Activated CD4-positive, alpha-beta T cell treated with anti-CD3 and anti-CD28 coated beads, Interleukin-10, Interleukin-2, amounts not matched to agents 100 ng/mL and 50 ng/mL, durations not matched to agents 16 hours and 8 hours (primary cell): Measurements from ENCODE around the gene PCBP3.
"Not testable (repeated sequence)": the region's sequence is repeated elsewhere in the genome, so short reads cannot be mapped to it uniquely, and the experiment has no call there.

Experiments
- DNase-seq: peaks from one replicate; pipeline ENCODE4 v3.0.0-alpha.2; 2020

Gene PCBP3

GRCh38 chr21:45643021-45643980 is at the start of gene PCBP3:
PCBP3 (plus strand) TSS chr21:45643725; CDS start chr21:45850086, 206,361 bp downstream.
- peak; percentile 96 for DNase-seq

- DNase-seq, result no peak
Observed at GRCh38 chr21:45594721-45595489, 48.6 kb upstream of the PCBP3 start.

GRCh38 chr21:45595574-45596295 is 47.8 kb upstream of the PCBP3 start:
- no peak for DNase-seq

DNA sequence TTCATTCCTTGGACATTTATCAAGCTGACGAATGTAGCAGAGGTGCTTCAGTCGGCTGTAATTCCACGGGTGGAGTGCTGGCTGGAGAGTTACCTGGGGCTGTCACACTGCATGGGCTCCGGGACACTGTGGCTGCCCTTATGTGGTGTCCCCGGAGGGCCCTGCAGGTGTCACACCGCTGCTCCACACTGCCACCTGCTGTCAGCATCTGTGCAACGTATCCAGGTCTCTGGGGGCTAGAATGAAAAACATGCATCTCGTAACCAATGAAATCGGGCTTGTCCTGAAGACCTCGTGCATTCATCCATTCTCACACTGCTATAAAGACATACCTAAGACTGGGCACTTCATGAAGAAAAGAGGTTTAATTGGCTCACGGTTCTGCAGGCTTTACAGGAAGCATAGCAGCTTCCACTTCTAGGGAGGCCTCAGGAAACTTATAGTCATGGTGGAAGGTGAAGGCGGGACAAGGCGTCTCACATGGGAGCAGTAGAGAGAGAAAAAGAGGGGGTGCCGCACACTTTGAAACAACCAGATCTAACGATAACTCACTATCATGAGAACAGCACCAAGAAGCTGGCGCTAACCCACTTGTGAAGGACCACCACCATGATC is 46.7 kb upstream of the PCBP3 start:
- DNase-seq, result peak; percentile 85

GRCh38 chr21:45598109-45598508 is 45.4 kb upstream of the PCBP3 start:
- DNase-seq, result no peak

GRCh38 chr21:45598666-45599065 is 44.9 kb upstream of the PCBP3 start:
- no peak for DNase-seq

DNA sequence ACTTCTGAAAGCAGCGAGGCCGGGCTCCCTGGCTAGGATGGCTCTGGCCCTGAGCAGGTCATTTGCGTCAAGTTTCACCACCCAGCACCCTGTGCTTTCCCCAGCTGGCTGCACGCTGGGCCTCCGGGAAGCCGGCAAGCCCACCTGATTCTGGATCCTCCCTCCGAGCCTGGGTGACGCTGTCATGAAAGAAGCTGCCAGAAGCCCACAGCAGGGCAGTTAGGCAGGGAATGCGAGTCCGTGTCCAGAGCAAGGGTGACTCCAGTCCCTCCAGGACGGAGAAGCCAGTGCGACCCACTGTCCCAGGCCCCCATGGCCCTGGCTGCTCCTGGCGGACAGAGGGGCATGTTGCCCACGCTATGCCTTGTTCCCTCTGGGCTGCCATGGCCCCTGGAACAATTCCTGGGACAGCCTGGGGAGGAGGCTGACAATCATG is 44.4 kb upstream of the PCBP3 start:
- DNase-seq, result no peak

DNA sequence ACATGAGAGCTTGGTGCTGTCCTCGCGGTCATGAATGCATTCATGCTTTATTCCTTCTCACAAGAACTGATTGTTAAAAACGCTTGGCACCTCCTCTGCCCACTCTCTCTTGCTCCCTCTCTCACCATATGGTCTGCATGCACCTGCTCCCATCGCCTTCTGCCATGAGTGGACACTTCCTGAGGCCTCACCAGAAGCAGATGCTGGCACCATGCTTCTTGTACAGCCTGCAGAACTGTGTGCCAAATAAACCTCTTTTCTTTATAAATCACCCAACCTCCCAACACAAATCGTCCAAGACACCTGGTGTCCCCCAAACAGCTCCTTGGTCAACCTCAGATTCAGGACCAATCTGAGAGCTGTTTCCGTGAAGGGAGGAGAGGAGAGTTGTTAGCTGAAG is 43.3 kb upstream of the PCBP3 start:
- DNase-seq, result no peak

- DNase-seq, result no peak
Observed at GRCh38 chr21:45601551-45601950, 42.0 kb upstream of the PCBP3 start.

- DNase-seq, result no peak
Observed at GRCh38 chr21:45602106-45602505, 41.4 kb upstream of the PCBP3 start.

DNA sequence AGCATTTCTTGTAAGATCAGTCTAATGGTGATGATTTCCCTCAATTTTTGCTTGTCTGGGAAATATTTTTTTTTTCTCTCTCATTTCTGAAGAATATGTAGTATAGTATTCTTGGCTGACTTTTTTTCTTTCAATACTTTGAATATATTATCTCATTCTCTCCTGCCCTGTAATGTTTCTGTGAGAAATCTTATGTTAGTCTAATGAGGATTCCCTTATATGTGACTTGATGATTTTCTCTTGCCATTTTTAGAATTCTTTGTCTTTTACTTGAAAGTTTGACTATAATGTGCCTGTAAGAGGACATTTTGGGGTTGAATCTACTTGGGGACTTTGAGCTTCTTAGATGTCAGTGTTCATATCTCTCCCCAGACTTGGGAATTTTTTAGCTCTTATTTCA is 40.0 kb upstream of the PCBP3 start:
- DNase-seq, result no peak

GRCh38 chr21:45604681-45605080 is 38.8 kb upstream of the PCBP3 start:
- DNase-seq, result not testable (repeated sequence)

GRCh38 chr21:45607021-45607908 is 36.3 kb upstream of the PCBP3 start:
- peak; percentile 49 for DNase-seq

DNA sequence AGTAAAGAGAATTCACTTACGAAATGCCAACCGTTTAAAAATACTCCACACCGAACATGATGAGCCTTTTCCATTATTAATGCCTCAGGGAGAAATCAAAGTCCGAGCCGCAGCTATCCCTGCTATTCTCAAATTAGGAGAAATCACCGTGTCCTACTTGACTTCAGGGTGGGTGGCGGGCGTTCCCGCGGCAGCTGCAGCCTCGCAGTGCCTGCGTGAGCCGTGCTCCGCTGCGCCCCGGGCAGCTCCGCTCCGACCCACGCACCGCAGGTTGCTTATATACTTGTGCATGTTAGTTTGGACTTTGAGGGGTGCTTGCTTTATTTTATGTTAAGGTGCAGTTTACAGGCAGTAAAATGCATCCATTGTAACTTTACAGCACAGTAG is 35.6 kb upstream of the PCBP3 start:
- no peak for DNase-seq

DNA sequence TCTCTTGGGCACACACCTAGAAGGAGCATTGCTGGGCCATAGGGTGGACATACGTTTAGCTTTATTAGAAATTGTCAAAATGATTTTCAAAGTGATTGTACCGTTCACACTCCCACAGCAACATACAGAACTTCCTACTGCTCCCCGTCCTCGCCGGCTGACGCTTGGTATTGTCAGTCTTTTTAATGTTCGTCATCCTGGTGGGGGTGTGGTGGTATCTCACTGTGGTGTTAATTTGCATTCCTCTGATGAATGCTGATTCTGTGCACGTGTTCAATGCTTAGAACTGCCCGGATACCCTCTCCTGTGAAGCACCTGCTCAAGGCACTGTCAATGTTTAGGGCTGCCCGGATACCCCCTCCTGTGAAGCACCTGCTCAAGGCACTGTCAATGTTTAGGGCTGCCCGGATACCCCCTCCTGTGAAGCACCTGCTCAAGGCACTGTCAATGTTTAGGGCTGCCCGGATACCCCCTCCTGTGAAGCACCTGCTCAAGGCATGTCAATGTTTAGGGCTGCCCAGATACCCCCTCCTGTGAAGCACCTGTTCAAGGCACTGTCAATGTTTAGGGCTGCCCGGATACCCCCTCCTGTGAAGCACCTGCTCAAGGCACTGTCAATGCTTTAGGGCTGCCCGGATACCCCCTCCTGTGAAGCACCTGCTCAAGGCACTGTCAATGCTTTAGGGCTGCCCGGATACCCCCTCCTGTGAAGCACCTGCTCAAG is 34.6 kb upstream of the PCBP3 start:
- DNase-seq, result not testable (repeated sequence)

DNA sequence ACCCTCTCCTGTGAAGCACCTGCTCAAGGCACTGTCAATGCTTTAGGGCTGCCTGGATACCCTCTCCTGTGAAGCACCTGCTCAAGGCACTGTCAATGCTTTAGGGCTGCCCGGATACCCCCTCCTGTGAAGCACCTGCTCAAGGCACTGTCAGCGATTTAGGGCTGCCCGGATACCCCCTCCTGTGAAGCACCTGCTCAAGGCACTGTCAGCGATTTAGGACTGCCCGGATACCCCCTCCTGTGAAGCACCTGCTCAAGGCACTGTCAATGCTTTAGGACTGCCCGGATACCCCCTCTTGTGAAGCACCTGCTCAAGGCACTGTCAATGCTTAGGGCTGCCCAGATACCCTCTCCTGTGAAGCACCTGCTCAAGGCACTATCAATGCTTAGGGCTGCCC is 33.9 kb upstream of the PCBP3 start:
- not testable (repeated sequence) for DNase-seq

DNA sequence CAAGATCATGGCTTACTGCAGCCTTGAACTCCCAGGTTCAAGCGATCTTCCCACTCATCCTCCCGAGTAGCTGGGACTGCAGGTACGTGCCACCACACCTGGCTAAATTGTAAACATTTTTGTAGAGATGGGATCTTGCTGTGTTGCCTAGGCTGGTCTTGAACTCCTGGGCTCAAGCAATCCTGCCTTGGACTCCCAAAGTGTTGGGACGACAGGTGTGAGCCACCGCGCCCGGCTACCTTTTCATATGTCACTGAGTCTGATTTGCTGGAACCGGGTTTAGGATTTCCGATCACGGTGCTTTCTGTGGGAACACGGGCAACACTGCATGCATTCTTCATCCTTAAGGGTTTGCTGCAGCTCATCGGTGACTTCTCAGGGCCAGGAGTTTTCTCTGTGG is 32.2 kb upstream of the PCBP3 start:
- no peak for DNase-seq

DNA sequence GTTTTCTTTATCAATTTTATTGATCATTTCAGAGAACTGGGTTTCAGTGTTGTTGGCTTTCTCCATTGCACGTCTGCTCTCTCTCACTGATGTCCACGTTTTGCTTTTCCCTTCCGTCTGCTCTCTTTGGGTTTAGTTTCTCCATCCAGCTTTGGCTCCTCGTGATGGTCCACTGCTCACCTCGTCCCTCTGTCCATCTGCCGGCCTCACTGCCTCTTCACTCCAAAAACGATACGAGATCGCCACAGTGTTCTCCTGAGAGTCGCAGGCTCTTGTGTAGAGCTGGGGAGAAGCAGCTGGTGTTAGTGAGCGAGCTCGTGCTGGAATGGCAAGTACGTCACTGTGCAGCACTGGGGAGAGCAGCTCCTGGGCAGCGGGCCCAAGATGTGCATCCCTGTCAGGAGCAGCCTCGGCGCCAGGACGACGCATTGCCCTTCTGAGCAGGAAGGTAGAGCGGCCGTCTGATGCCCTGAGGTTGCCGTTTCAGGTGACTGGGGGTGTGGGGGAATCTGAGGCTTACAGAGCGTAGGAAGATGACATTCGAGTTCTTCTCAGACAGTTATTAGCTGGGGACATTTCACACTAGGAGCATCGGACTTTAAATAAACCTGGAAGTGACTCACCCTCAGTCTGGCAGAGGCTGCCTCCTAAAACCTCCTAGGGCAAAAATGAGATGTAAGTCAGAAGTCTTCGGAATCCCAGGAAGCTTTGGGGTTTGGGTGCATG is 31.4 kb upstream of the PCBP3 start:
- DNase-seq, result no peak

DNA sequence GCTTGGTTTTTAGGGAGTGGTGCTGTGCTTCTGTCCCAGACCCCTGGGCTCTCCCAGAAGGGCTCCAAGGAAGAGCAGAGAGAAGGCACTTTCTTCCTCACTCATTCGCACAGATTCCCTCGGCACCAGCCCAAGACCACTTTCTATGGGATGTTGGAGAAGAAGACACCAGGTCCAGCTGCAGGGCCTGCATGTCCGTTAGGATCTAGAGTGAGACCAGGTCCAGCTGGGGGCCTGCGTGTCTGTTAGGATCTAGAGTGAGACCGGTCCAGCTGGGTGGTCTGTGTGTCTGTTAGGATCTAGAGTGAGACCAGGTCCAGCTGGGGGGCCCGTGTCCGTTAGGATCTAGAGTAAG is 30.9 kb upstream of the PCBP3 start:
- DNase-seq, result not testable (repeated sequence)

- no peak for DNase-seq
Observed at GRCh38 chr21:45613396-45613795, 30.1 kb upstream of the PCBP3 start.
